Activated CD4-positive, alpha-beta T cell treated with anti-CD3 and anti-CD28 coated beads for 36 hours (primary cell): ENCODE results near the gene LDLRAP1. TPM values are rescaled to one million over a fixed set of nuclear protein-coding genes. Genes with fewer than 3 reads are reported as not detected.

Source experiments
- ATAC-seq: fragments of 200-7000 bp; cut with Tn5 transposase; one replicate; pipeline ENCODE4 v1.10.0; 2021; ENCODE audit warnings: mild to moderate bottlenecking, moderate library complexity
- CTCF ChIA-PET: fragments of 350-600 bp; sonication (Branson Sonifier 250); formaldehyde crosslinking; loops from one replicate; lab custom pipeline; 2021; ENCODE audit warnings: antibody characterized with exemption; lab: Charles Lee
- POLR2A ChIA-PET: fragments of 350-600 bp; sonication (Branson Sonifier 250); formaldehyde crosslinking; loops from one replicate; lab custom pipeline; 2021; ENCODE audit warnings: antibody characterized with exemption, inconsistent platforms; lab: Charles Lee
- DNase-seq: peaks from one replicate; pipeline ENCODE4 v3.0.0-alpha.2; 2020
- H3K27ac Mint-ChIP-seq: one replicate; pipeline ENCODE4 v1.8.0; 2021; ENCODE audit warnings: mixed read lengths
- H3K27me3 Mint-ChIP-seq: one replicate; pipeline ENCODE4 v1.8.0; 2021; ENCODE audit warnings: mixed read lengths
- H3K36me3 Mint-ChIP-seq: one replicate; pipeline ENCODE4 v1.8.0; 2021; ENCODE audit warnings: low read depth, mixed read lengths
- H3K4me1 Mint-ChIP-seq: one replicate; pipeline ENCODE4 v1.8.0; 2021; ENCODE audit warnings: mixed read lengths
- H3K4me3 Mint-ChIP-seq: one replicate; pipeline ENCODE4 v1.8.0; 2021; ENCODE audit warnings: mild to moderate bottlenecking, moderate library complexity, mixed read lengths
- H3K9me3 Mint-ChIP-seq: one replicate; pipeline ENCODE4 v1.8.0; 2021; ENCODE audit warnings: low read depth, mixed read lengths
- intact Hi-C, 2 experiments: fragments of 100-400 bp; cut with DNase I in 1 of 2; cut with micrococcal nuclease in 1 of 2; formaldehyde crosslinking; loops; one replicate each; pipeline versions ENCODE4 v1.14.2 to v1.15.1; 2022 to 2024; cut with DNase I, micrococcal nuclease
- total RNA-seq, 2 experiments: library from RNA; stranded (reverse); gene quantifications; one replicate each; pipeline ENCODE4 v1.2.3, GENCODE V29; 2021

LDLRAP1 gene
- total RNA-seq, 2 experiments from 2014 or later, result 13.0 to 14.6 TPM

GRCh38 chr1:25554430-25554780 lies 11.0 kb downstream of the LDLRAP1 start:
- H3K4me3 Mint-ChIP-seq, result no peak overlapping the region
- no peaks in the 10 kb centered on the region for H3K9me3 Mint-ChIP-seq
- no peak for DNase-seq
- peaks cover 98% of the 10 kb centered on the region for H3K4me1 Mint-ChIP-seq
- ATAC-seq, result no peak
- H3K27me3 Mint-ChIP-seq, result no peaks in the 10 kb centered on the region
- POLR2A ChIA-PET, result no interaction called here
- intact Hi-C loops, result no loop called here
- H3K36me3 Mint-ChIP-seq, result peaks cover 11% of the 10 kb centered on the region
- H3K27ac Mint-ChIP-seq, result peak overlapping the region; percentile 45
- CTCF ChIA-PET, result interaction anchor here (0.7 to 1.1 kb wide), 3 partner anchors 22 to 262 kb away, joined by 3 to 5 read pairs (median 4); no protein-coding TSS in a partner anchor

DNA sequence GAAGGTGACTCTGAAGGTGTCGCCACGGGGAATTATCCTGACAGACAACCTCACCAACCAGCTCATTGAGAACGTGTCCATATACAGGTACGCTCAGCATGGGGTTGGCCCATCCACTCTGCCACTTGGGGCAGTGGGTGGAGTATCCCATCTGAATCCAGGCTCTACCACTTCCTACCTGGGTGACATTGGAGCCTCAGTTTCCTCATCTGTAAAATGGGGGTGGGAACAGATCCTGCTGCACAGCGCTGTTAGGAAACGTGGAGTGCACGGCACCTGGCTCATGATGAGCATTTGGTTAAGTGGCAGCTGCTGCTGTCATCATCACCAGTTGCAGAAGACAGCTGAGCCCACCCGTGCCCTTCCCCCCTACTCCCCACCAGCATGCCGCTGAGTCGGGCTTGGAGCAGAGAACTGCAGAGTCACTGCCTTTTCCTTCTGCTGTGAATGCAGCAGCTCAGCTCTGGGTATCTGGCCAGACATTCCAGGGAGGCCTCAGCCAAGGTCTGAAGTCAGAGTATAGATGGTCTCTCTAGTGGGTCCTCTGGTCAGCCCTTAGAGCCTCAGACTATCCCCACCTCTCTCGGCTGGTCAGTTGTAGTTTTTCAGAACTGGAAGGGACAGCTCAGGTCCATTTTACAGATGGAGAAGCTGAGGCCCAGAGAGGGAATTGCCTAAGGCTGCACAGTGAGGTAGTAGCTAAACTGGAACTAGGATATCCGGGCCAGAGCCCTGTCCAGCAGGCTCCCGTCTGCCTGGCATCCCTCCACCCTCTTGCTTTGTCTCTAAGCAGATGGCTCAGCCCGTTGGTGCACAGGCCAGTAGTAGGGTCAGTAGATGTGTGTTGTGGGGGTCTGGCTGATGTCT lies 11.7 kb downstream of the LDLRAP1 start:
- ChIA-PET CTCF (interaction anchor here (0.7 to 2.2 kb wide), 5 partner anchors 17 to 590 kb away, joined by 3 to 6 read pairs (median 4); no protein-coding TSS in a partner anchor), POLR2A (interaction anchor here (1.2 kb wide), 1 partner anchor 11 kb away, joined by 4 read pairs; no protein-coding TSS in a partner anchor)
- no peak for ATAC-seq
- peaks cover 98% of the 10 kb centered on the region for H3K4me1 Mint-ChIP-seq
- H3K27ac Mint-ChIP-seq, result no peak overlapping the region
- no peaks in the 10 kb centered on the region for H3K9me3 Mint-ChIP-seq
- intact Hi-C loops, result no loop called here
- H3K36me3 Mint-ChIP-seq, result peaks cover 11% of the 10 kb centered on the region
- no peaks in the 10 kb centered on the region for H3K27me3 Mint-ChIP-seq
- no peak overlapping the region for H3K4me3 Mint-ChIP-seq
- DNase-seq, result no peak

DNA sequence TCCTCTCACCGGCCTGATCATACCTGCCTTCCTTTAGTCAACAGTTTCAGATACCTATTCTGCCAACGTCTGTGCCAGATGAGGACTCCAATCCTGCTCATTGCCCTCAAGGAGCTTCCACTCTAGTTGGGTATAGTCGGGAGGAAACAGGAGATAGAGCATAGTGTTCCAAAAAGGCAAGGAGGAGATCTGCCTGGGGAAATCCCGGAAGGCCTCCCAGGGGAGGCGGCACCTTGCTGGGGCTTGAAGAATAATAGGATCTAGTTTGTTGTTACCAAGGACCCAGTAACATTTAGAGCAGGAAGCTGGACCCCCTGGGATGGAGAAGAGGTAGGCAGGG lies 12.3 kb downstream of the LDLRAP1 start:
- Mint-ChIP-seq H3K4me1 (peaks cover 98% of the 10 kb centered on the region), H3K27ac (no peak overlapping the region), H3K9me3 (no peaks in the 10 kb centered on the region), H3K4me3 (no peak overlapping the region), H3K27me3 (no peaks in the 10 kb centered on the region), H3K36me3 (peaks cover 9% of the 10 kb centered on the region)
- no peak for DNase-seq
- intact Hi-C loops, result no loop called here
- CTCF ChIA-PET, result interaction anchor here (0.7 to 2.2 kb wide), 3 partner anchors 17 to 589 kb away, joined by 3 to 6 read pairs (median 4); no protein-coding TSS in a partner anchor
- POLR2A ChIA-PET, result interaction anchor here (1.2 kb wide), 1 partner anchor 10 kb away, joined by 4 read pairs; no protein-coding TSS in a partner anchor
- ATAC-seq, result no peak

DNA sequence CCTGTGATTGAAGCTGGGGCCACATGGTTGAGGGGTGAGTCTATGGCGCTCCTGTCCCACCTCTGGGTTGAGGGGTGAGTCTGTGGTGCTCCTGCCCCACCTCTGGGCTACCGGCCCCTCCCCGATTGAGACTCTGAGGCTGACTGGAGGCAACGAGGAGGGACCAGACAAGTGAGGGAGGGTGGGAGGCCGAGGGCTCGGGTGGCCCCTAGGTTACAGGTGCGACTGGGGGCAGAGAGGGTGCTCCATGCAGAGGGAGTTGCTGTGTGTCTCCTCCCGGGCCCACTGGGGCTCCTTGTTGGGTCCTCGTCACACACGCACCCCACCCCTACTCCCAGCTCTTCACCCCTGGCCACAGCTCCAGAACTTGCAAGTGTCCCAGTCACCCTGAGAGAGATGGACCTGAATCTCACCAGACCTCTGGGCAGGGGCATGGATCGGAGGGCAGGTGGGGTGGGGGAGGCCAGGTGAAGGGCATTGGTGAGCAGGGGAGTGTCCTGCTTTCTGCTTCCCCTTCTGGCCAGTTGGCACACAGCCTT lies 12.8 kb downstream of the LDLRAP1 start:
- Mint-ChIP-seq H3K4me1 (peaks cover 98% of the 10 kb centered on the region), H3K36me3 (peaks cover 9% of the 10 kb centered on the region), H3K9me3 (no peaks in the 10 kb centered on the region), H3K4me3 (no peak overlapping the region), H3K27me3 (no peaks in the 10 kb centered on the region), H3K27ac (peak overlapping the region; percentile 19)
- no peak for DNase-seq
- ATAC-seq, result no peak
- POLR2A ChIA-PET, result interaction anchor here (1.2 kb wide), 1 partner anchor 10 kb away, joined by 4 read pairs; no protein-coding TSS in a partner anchor
- CTCF ChIA-PET, result interaction anchor here (1.0 to 2.2 kb wide), 4 partner anchors 10 to 63 kb away, joined by 3 to 6 read pairs (median 5); no protein-coding TSS in a partner anchor
- intact Hi-C loops, result no loop called here

DNA sequence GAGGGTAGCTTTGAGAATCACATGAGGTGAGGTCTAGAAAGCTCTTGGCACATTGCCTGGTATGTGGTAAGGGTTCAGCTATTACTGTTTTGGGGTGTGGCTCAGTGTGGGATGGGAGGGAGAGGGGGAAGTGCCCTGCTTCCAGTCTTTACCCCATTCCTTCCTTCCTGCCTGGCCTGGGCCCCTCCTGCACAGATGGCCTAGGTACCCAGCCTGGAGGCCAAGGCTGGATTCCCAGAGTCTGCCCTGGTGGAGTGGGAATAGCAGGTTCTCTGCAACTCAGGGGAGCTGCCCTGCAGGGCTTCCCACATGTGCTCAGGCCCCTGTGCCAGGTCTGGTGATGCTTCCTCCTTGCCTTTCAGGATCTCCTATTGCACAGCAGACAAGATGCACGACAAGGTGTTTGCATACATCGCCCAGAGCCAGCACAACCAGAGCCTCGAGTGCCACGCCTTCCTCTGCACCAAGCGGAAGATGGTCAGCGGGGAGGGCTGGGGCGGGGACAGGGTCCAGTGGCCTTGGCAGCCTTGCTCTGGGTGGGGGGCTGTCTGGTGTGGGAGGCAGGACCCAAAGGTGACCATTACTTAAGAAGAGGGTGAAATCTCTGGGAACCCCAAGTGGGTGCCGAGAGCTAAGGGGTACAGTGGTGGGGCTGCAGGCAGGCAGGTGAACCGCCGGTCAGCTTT lies 13.5 kb downstream of the LDLRAP1 start:
- no peaks in the 10 kb centered on the region for H3K9me3 Mint-ChIP-seq
- H3K27me3 Mint-ChIP-seq, result no peaks in the 10 kb centered on the region
- H3K27ac Mint-ChIP-seq, result peak overlapping the region; percentile 72
- ChIA-PET POLR2A (interaction anchor here (0.6 to 1.2 kb wide), 2 partner anchors 9 to 48 kb away, joined by 4 read pairs; no protein-coding TSS in a partner anchor), CTCF (interaction anchor here (0.6 to 2.2 kb wide), 5 partner anchors 9 to 62 kb away, joined by 3 to 6 read pairs (median 4); no protein-coding TSS in a partner anchor)
- H3K4me3 Mint-ChIP-seq, result no peak overlapping the region
- DNase-seq (peak; percentile 72), ATAC-seq (peak; percentile 71)
- intact Hi-C loops, result no loop called here
- peaks cover 11% of the 10 kb centered on the region for H3K36me3 Mint-ChIP-seq
- H3K4me1 Mint-ChIP-seq, result peaks cover 98% of the 10 kb centered on the region

- intact Hi-C loops, result no loop called here
- ChIA-PET CTCF (interaction anchor here (1.2 to 1.6 kb wide), 2 partner anchors 8 to 62 kb away, joined by 4 to 6 read pairs; no protein-coding TSS in a partner anchor), POLR2A (interaction anchor here (0.6 kb wide), 1 partner anchor 48 kb away, joined by 4 read pairs; no protein-coding TSS in a partner anchor)
- no peak for ATAC-seq
- Mint-ChIP-seq H3K27ac (peak overlapping the region; percentile 72), H3K4me1 (peaks cover 98% of the 10 kb centered on the region), H3K36me3 (peaks cover 11% of the 10 kb centered on the region), H3K27me3 (no peaks in the 10 kb centered on the region), H3K4me3 (no peak overlapping the region), H3K9me3 (no peaks in the 10 kb centered on the region)
- no peak for DNase-seq
Observed at GRCh38 chr1:25557543-25557942, 14.1 kb downstream of the LDLRAP1 start.

- Mint-ChIP-seq H3K36me3 (peaks cover 11% of the 10 kb centered on the region), H3K4me3 (no peak overlapping the region), H3K27me3 (no peaks in the 10 kb centered on the region), H3K9me3 (no peaks in the 10 kb centered on the region), H3K27ac (peak overlapping the region; percentile 70), H3K4me1 (peaks cover 99% of the 10 kb centered on the region)
- POLR2A ChIA-PET, result interaction anchor here (1.2 kb wide), 1 partner anchor 9 kb away, joined by 4 read pairs; no protein-coding TSS in a partner anchor
- CTCF ChIA-PET, result interaction anchor here (1.2 kb wide), 1 partner anchor 144 kb away, joined by 3 read pairs; no protein-coding TSS in a partner anchor
- intact Hi-C loops, result no loop called here
- DNase-seq (no peak), ATAC-seq (no peak)
Observed at GRCh38 chr1:25559031-25559430, 15.6 kb downstream of the LDLRAP1 start.

DNA sequence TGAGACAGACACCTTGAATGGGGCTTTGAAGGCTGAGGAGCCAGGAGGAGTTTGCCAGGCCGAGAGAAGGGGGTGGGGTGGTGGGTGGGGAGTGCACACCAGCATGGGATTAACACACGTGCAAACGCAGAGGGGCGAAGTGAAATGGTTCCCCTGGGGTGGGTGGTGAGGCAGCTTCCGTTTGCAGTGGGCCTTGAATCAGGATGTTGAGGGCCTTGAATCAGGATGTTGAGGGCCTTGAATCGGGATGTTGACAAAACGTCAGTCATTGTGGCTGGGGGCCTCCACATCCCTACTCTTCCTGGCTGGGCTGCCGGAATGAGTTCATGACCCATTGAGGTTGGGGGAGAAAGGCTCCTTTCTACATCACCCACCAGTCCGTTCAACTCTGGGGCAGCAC lies 16.6 kb downstream of the LDLRAP1 start:
- DNase-seq, result no peak
- peaks cover 99% of the 10 kb centered on the region for H3K4me1 Mint-ChIP-seq
- intact Hi-C loops, result loop anchor here in 1 of 2 experiments (5.0 kb wide), 1 partner anchor 117 kb away; no protein-coding TSS in a partner anchor
- ATAC-seq, result no peak
- H3K4me3 Mint-ChIP-seq, result no peak overlapping the region
- H3K9me3 Mint-ChIP-seq, result no peaks in the 10 kb centered on the region
- ChIA-PET POLR2A (no interaction called here), CTCF (interaction anchor here (1.2 kb wide), 1 partner anchor 143 kb away, joined by 3 read pairs; no protein-coding TSS in a partner anchor)
- H3K27ac Mint-ChIP-seq, result peak overlapping the region; percentile 70
- H3K27me3 Mint-ChIP-seq, result no peaks in the 10 kb centered on the region
- peaks cover 8% of the 10 kb centered on the region for H3K36me3 Mint-ChIP-seq

DNA sequence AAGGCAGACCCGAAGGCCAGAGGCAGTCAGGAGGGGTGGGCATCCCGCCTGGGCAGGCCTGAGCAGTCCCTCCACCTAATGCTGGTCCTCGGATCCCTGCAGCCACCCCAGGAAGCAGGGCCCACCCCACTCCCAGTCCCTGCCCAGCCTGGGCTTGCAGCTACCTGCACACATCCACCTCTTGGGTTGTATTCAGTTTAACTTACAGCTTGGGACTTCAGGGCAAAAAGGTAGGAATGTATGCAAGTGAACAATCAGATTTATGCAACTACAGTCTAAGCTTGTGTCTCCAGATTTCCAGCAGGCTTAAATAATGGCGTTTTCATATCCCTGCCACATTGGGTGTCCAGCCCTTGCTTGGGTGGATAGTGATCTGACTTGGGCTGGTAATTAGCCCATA lies 17.4 kb downstream of the LDLRAP1 start:
- intact Hi-C loops, result loop anchor here in 1 of 2 experiments (5.0 kb wide), 1 partner anchor 117 kb away; no protein-coding TSS in a partner anchor
- Mint-ChIP-seq H3K9me3 (no peaks in the 10 kb centered on the region), H3K4me1 (peaks cover 99% of the 10 kb centered on the region), H3K27ac (peak overlapping the region; percentile 96), H3K27me3 (no peaks in the 10 kb centered on the region), H3K36me3 (peaks cover 7% of the 10 kb centered on the region), H3K4me3 (no peak overlapping the region)
- no peak for ATAC-seq
- CTCF ChIA-PET, result interaction anchor here (2.1 kb wide), 1 partner anchor 12 kb away, joined by 7 read pairs; no protein-coding TSS in a partner anchor
- POLR2A ChIA-PET, result interaction anchor here (0.6 to 1.5 kb wide), 2 partner anchors 11 to 758 kb away, joined by 3 to 4 read pairs; no protein-coding TSS in a partner anchor
- no peak for DNase-seq

DNA sequence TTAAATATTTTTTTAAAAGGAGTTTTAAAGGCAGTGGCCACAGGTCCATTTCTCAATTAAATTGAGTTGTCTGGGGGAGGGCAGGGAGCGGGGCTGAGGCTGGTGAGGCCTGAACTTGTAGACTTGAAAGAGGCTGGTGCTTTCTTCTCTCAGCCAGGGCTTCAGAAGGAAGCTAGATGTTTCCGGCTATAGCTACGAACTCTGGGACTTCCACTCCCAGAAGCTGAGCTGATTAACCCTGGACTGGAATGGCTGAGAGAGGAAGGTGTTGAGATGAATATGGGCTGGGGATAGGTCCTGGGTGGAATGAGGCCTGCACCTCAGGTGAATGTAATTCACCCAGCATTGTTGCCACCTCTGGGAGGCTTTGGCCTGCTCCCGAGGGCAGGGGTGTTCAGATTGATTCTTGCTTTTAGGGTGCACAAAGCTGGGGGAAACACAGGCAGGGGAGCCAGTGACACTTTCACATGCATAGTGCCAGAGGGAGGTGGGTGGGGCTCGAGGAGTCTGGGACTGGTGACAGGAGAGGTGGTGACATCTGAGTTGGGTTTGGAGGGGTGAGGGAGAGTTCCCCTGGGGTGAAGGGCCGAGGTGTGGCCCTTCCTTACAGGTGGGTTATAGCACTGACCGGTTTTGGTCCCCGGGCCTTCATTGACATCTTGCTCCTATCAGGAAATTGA lies 18.2 kb downstream of the LDLRAP1 start:
- Mint-ChIP-seq H3K4me1 (peaks cover 99% of the 10 kb centered on the region), H3K4me3 (peak overlapping the region; percentile 76), H3K27ac (peak overlapping the region; percentile 96), H3K9me3 (no peaks in the 10 kb centered on the region), H3K27me3 (no peaks in the 10 kb centered on the region), H3K36me3 (peaks cover 7% of the 10 kb centered on the region)
- ATAC-seq (no peak), DNase-seq (peak; percentile 47)
- POLR2A ChIA-PET, result interaction anchor here (1.5 kb wide), 1 partner anchor 12 kb away, joined by 4 read pairs; no protein-coding TSS in a partner anchor
- intact Hi-C loops, result loop anchor here in 1 of 2 experiments (1.0 to 5.0 kb wide), 2 partner anchors 11 to 116 kb away; no protein-coding TSS in a partner anchor
- CTCF ChIA-PET, result interaction anchor here (0.6 to 2.1 kb wide), 3 partner anchors 11 to 59 kb away, joined by 3 to 7 read pairs (median 3); no protein-coding TSS in a partner anchor
